DMS153 (cell line): Measurements from ENCODE around the gene EFCAB6.
A peak's percentile ranks its signal among the peaks of the same experiment; 100 is the strongest.

Experiments used
- DNase-seq: peaks from one replicate; lab custom pipeline; 2025; lab: John Stamatoyannopoulos, UW

EFCAB6 gene

DNA sequence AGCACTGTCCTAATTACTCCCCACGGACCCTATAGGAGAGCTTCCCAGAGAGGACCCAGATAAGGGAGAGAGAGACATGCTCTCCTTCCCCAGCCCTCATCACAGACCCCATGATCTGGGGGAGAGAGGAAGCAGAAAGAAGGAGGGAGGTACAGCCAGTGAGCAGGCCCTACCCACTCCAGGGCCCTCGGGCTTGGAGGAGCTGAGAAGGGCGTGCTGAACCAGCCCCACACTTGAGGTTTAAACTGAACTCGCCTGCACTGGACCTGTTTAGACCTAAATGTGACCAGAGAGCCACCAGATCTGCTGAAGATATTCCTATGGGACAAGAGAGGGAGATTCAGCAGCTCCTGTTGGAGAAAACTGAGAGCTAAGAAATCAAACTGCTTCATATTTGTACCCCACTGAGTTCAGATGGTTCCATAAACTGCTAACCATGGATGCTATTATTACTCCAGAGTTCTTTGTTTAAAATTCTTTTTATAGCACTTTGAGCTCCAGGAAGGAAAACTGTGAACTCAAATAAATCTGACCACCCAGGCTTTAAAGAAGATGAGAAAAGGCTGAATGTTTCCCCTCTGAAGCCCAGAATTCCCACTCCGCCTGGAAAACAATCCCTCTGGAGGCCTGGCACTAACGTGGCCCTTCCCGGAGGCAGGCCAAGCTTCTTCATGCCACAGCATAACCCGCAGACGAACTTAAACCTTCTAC lies 67.2 kb downstream of the EFCAB6 start:
- no peak for DNase-seq

DNA sequence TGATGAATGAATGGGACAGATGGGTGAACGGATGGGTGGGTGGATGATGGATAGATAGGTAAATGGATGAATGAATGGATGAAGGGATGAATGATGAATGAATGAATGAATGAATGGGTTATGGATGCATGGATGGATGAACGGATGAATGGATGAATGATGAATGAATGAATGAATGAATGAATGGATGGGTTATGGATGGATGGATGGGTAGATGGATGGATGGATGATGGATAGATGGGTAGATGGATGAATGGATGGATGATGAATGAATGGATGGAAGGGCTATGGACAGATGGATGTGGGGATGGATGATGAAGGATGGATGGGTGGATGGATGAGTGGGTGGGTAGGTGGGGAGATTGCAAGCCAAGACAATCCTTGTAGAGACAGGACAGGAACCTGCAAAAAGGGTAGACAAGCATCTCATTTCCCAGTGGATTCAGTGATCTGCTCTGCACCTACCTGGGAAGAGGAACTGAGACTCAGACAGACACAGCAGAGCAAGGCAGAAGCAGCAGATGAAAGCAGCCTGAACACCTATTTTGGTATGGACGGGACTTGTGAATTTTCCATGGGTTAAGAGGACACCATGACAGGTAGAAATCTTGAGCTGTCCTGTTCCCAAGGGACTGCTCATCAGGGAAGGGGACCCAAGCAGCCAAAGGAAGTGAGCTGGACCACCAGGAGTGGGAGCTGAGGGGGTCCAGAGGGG lies 68.0 kb downstream of the EFCAB6 start:
- no peak for DNase-seq

DNA sequence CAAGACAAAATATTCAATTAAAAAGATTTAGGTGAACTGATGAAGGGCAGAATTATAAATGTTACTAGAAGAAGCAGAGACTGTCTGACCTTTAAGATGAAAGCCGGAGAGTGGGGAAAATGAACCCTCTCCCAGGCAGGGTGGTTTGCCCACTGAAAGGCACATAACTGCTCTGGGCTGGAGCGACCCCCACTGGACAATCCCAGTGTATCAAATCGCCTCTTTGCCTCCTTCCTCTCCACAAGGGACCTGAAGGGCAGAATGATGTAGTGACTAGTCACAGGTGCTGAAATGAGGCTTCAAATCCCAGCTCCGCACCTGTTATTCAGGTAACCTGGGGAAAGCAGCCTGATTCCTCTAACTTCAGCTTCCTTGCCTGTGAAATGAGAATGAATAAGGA lies 69.0 kb downstream of the EFCAB6 start:
- no peak for DNase-seq

DNA sequence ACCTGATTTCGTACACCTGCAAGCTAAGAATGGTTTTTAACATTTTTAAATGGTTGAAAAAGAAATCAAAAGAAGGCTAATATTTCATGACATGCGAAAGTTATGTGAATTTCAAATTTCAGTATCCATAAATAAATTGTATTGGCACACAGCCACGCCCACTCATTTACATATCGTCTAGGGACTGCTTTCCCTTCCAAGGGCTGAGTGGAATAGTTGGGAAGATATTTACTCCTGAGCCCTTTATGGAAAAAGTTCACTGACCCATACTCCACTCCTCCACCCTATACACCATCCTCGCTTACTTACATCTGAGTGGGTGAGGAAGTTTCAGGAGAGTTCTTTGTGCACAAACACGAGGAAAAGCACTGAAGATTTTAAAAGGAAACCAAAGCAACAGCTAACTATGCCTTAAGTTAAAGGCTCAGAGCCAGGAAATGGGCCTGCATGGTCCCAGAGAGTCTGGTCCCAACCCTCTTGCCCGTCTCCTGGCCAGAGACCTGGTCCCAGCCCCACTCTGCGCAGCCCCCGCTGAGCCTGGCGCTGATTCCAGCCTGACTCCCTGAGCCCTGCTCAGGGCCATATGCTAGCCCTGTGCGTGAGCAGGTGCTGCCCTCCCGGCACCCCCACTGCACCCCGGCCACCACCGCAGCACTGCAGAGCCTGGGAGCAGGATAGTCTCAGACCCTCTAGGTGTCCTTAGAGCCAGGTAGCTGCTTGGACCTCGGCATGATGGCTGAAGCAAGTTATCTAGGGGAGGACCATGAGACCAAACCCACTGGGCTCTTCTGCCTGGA lies 69.8 kb downstream of the EFCAB6 start:
- DNase-seq, result no peak

DNA sequence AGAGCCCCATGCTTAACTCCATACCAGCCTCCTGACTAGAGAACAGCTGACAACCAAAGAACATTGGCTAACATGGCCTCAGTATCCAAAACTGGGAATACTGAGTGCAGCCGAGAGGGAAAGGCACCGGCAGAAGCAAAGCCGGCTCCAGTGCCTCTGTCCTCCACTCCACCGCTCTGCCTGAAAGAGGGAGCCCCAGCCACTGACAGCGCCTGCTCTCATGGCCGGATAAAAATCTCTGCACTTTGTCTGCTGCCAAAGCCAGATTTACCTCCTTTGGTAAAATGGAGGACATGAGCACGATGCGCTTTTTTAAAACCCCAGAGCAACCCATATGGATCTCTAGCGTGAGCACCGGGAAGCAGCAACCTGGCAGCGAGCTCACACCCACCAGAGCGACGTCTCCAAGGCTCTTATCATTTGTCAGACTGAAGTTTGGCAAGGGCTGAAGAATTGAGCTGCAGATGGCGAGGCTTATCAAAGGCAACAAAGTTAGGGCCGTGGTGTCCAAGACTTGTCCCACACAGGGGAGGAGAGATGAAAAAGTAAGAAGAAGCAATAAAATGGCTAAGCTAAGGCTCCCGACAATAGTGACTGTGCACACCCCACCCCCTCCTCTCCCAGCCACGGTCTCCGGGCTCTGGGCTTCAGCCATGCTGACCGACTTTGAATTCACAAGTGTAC lies 71.4 kb downstream of the EFCAB6 start:
- no peak for DNase-seq

DNA sequence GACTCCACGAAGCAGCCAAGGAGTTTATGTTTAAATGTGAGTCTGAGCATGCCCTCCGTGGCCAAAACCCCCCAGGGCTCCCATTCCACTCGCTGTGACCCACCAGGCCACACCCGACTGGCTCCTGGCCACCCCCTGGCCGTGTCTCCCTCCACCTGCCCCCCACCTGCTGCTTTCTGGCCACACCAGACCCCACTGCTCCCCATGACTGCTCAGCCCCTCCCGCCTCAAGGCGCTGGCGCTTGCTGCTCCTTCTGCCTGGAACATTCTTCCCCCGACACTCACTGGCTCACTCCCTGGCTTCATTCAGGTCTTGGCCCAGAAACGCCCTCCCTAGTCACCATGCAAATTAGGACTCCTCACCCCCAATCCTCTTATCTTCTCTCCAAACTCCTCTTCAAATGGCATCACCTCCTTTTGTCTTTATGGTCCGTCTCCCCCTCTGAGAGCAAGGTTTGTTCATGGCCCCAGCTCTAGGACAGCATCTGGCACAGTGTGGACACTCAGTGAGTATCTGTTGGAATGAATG lies 72.2 kb downstream of the EFCAB6 start:
- no peak for DNase-seq

DNA sequence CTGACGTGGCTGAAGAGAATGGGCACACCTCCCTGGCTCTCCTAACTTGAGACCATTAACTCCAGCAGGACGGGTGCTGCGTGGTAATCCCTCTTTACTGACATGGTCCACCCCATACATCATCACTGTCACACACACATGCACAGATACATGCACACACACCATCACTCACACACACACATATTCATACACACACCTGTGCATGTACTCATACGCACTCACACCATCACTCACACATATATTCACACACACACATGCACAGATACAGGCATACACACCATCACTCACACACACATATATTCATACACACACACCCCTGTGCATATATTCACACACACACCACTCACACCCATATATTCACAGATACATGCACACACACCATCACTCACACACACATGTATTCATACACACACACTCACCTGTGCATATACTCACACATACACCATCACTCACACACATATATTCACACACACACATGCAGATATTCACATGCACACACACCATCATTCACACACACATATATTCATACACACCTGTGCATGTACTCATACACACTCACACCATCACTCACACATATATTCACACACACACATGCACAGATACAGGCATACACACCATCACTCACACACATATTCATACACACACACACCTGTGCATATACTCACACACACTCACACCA lies 74.8 kb downstream of the EFCAB6 start:
- DNase-seq, result no peak

DNA sequence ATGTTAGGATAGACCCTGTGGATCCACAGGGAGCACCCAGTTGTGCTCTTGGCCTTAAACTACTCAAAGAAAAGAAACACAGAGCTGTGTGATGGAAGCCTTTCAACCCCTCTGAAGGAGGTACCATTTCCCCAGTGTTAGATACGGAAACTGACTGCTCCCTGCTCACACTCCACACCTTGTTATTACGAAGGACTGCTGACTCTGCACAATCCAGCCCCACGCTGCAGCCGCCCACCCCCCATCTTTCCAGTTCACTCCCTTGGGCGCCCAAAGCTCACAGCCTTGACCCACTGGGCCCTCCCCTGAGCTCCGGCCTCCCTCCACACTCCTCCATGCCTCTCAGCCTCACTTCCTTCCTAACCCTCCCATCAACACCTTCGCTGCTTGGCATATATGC lies 75.5 kb downstream of the EFCAB6 start:
- no peak for DNase-seq

DNA sequence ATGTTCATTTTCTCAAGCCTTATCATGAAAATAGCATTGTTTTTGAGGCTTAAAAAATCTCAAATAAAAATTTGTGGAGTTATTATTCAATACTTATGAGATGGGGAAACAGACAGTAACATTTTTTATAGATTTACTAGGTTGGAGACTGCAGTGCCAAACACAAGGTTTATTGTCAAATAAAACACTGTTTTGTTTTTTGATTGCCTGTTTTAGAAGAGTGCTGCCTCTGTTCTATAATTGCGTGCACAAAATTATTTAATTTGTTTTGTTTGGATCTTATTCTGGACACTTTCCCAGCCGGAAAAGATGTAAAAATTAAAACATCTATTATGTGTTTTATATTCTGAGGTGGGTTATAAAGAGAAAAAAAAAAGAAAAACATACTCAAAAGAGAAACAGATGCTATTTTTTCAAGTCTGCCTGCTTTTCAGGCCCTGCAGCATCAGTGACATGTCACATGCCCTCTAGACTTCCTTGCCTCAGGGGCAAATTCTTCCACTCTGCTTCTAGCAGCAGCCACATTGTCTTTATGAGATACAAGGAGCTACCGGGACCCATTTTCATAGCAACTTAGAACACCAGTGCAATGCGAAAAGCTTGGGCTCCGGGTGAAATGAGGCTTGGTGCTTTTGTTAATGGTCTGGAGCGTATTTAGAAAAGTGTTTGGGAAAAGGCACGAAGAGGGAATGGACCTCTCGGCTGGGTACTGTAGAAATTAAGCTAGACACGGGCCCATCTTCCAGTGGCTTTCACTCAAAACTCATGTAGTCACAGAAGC lies 77.5 kb downstream of the EFCAB6 start:
- no peak for DNase-seq

DNA sequence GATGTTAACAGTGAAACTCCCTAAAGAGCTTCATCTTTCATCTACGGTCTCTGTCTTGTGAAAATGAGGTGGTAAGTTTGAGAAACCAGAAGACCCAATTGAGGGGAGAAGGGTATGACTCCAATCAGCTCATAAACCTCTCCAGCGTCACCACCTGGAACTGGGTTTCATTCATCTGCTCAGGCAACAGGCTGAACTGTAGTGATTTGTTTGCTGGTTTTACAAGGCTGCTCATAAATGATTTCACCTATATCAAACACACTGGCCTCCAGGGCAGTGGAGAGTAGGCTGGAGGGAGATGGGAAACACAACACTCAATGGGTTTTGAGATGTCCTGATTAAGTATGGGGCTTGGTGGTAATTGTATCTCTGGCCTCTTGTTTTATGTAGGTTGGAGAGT lies 79.0 kb downstream of the EFCAB6 start:
- no peak for DNase-seq

DNA sequence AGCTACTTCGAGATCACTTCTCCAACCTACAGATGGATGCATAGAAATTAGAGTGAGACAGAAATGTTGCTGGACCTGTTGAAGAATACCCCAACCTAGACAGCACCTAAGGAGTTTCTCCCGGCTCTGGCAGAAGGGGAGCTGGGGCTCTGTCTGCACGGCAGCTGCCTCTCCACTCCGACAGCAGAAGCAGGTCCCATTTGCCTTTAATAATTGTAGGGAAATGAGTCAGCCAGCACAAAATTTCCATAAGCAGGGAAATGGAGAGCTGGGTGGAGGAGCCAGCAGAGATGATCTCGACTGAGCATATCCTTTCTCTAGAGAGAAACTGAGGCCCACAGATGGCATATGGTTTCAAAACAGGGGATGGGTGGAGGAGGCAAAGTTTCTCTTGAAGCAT lies 80.1 kb downstream of the EFCAB6 start:
- no peak for DNase-seq

DNA sequence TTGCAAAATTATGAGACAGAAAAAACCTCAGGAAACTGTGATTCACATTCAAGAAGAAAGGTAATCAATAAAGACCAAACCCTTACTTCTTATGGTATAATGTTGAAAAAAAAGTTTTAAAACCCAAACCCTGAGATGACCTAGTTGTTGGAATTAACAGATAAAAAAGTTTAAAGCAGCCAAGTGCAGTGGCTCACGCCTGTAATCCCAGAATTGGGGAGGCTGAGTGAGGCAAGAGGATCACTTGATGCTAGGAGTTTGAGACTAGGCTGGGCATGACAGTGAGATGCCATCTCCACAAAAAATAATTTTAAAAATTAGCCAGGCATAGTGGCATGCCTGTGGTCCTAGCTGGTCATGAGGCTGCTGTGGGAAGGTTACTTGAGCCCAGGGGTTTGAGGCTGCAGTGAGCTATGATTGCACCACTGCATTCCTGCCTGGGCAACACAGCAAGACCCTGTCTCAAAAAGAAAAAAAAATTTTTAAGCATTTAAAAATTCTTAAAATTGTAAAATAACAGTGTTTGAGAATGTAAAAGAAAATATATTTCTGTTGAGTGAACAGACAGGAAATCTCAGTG lies 85.1 kb downstream of the EFCAB6 start:
- no peak for DNase-seq

DNA sequence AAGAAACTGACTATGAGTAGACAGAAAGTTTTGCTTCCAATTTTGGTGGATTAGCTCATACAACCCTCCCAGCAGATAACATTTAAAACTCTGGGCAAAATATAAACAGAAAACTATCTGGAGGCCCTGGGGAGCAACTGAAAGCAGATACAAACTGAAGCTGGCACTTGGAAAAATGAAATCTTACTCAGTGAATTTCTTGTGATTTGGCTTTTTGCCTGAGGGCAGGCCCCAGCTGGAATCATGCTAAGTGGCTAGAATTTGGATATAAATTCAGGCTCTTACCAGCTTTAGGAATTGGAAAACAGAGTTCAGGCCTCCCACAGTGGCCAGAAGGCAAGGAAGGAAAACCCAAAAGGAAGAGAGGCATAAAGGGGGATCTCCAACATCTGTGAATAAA lies 85.8 kb downstream of the EFCAB6 start:
- DNase-seq, result no peak

DNA sequence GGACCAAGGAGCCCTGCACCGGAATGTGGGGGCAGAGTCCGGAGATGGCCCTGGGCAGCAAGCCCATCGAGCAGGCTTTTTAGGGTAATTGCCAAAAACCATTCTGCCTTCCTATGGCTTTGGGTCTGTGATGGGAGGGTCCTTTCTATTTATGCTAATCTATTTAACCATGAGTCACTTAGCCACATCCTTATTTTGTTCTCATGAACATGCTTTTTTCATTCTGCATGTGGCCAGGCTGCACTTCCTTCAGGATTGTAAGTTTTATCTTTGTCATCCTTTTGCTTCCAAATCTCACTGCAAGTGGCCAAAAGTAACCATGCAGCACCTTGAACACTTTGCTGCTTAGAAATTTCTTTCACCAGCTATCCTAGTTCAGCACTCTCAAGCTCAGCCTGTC lies 88.3 kb downstream of the EFCAB6 start:
- DNase-seq, result no peak

DNA sequence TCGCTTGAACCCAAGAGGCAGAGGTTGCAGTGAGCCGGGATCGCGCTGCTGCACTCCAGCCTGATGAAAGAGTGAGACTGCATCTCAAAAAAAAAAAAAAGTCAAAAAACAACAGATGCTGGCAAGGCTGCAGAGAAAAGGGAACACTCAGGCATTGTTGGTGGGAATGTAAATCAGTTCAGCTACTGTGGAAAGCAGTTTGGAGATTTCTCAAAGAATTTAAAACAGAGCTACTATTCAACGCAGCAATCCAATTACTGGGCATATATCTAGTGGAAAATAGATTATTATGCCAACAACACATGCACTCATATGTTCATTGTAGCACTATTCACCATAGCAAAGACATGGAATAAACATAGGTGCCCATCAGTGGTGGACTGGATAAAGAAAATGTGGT lies 89.7 kb downstream of the EFCAB6 start:
- no peak for DNase-seq

DNA sequence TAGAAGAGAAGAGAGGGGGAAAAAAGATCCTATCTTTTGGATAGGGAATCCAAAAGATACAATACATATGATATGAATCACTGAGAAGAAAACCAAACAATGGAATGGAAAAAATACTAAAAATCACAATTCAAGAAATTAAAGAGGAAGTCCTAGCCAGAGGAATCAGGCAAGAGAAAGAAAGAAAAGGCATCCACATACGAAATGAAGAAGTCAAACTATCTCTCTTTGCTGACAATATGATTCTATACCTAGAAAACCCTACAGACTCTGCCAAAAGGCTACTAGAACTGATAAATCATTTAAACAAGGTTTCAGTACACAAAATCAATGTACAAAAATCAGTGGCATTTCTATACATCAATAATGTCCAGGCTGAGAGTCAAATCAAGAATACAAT lies 91.4 kb downstream of the EFCAB6 start:
- no peak for DNase-seq

DNA sequence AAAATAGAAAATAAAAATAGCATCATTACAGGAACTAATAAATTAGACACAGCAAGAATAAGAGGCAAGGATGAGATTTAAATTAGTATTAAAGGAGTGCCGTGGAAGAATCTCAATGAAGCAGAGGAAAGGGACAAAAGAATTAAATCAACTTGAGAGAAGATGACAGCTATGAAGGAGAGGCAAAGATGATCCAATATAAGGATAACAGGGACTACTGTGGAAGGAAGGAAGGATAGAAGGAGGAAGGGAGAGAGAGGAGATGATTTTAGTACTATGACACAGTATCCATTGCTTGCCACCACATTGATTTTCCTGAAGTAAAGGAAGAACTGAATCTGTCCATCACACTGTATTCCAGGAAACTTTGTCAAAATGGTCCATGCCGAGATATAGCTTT lies 98.0 kb downstream of the EFCAB6 start:
- no peak for DNase-seq

DNA sequence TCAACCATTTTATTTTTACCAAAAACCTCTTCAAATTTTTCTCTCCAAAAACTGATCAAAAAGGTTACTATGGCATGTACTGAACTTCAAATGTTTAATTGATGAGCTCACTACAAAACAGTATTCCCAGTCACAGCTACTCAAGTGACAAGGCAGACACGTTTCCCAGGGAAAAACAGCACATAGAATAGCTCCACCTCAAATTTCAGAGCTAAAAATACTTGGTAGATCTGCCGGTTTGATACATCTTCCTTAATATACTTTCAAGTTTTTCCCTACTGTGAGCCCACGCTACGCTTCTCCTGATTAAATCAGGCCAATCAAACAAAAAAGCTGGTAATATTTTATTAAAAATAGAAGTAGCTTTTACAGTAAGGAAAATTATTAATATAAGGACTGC lies 100.4 kb downstream of the EFCAB6 start:
- no peak for DNase-seq

DNA sequence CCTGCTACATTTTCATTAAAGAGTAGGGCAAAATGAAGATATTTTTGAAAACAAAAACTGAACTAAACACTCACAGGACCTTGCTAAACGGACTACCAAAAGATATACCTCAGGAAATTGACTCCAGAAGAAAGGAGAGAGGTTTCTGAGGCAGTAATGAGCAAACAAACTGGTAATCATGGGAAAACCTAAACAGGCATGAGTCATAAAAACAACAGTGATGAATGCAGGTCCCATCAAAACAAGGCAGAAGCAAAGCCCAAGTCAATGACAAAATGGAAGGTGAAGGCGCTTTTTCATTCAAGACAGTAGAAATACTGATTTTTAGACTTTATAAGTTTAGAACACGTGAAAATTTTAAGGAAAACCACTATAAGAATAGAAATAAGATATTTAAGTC lies 104.5 kb downstream of the EFCAB6 start:
- peak; percentile 1 for DNase-seq

DNA sequence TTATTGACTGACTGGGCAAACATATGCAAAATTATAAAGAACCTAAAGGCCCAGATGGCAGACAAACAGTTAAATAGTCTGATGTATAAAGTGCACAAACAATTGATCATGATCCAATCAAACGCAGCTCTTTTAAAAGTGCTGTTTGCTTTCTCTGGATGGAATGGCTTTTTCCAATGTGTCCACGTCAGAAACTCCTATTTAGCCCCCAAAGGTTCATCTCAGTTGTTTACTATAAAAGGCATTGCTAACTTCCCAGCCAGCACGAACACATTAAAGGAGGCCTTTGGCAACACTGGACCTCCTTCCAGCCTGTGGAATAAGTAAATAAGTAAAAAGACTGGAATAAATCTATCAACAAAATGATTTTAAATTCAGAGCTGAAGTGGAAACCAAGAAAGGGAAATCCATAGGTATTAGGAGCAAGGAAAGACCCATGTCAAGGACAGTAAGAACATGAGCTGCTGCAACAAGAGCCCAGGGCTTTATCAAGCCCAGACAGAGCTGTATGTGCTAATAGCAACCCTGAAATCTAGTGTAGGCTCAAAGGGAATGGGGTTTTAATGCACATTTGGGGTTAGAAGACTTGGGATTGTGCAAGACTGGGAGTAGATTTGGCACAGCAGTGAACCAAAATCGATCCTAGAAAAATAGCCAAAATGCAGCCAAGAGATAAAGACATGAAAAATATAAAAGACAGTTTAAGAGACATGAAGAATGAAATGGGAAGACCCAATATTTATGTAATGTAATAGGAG lies 105.4 kb downstream of the EFCAB6 start:
- no peak for DNase-seq
